Testis (tissue), 2 donors: ENCODE measurements around the gene COQ3.

Experiments used
- CTCF ChIP-seq, 3 experiments: fragments of 450-650 bp in 2 of 3; fragments of 200-600 bp in 1 of 3; sonication (generic) in 1 of 3; IDR thresholded peaks; one replicate each; pipeline ENCODE4 v1.5.1; 2016 to 2019; ENCODE audit warnings: antibody characterized with exemption in 3 of 3, mild to moderate bottlenecking in 2 of 3, moderate library complexity in 1 of 3
- POLR2A ChIP-seq: fragments of 450-650 bp; IDR thresholded peaks from one replicate; pipeline ENCODE4 v1.6.1; 2017; ENCODE audit warnings: antibody characterized with exemption, mild to moderate bottlenecking, moderate library complexity

- TF ChIP-seq CTCF (IDR thresholded peaks at IDR 0.05) (no peak), POLR2A (no peak)
These were observed 15.7 kb upstream of the COQ3 start for GRCh38 chr6:99409672-99410071.
